HG03064 (cell line): Measurements from ENCODE around the gene GTF2B.
"Not testable (repeated sequence)": the region's sequence is repeated elsewhere in the genome, so short reads cannot be mapped to it uniquely, and the experiment has no call there.

Experiments
- ATAC-seq: cut with Tn5 transposase; IDR thresholded peaks from one replicate; pipeline ENCODE4 v1.9.1; 2021; ENCODE audit warnings: low read depth; ENCODE audit not compliant: unreplicated experiment

GTF2B gene

DNA sequence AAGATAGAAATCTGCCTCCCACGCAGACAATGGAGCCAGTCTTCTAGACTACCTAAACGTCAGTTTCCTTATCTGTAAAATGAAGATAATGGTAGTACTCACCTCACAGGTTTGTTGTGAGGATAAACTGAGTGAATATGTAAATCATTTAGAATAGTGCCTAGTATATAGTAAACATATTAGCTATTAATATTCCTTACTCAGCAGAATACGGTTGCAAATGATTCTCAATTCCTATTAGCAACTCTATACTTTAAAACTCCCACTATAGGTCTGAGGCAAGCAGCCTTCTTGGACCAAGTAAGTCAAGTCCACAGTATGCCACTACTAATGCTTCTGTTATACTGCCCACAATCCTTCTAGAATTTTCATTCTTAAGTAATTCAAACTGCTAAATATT is 5.4 kb downstream of the GTF2B start:
- ATAC-seq: no peak

GRCh38 chr1:88883156-88883555 is 8.2 kb downstream of the GTF2B start:
- no peak for ATAC-seq

DNA sequence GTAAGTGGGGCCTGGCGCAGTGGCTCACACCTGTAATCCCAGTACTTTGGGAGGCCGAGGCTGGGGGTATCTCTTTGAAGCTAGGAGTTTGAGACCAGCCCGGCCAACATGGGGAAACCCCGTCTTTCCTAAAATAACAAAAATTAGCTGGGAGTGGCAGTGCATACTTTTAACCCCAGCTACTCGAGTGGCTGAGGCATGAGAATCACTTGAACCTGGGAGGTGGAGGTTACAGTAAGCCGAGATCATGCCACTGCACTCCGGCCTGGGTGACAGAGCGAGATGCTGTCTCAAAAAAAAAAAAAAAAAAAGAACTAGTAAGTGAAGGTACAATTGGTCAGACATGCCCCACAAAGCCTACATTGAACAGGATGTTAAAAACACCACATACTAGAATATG is 10.7 kb downstream of the GTF2B start:
- ATAC-seq: not testable (repeated sequence)

DNA sequence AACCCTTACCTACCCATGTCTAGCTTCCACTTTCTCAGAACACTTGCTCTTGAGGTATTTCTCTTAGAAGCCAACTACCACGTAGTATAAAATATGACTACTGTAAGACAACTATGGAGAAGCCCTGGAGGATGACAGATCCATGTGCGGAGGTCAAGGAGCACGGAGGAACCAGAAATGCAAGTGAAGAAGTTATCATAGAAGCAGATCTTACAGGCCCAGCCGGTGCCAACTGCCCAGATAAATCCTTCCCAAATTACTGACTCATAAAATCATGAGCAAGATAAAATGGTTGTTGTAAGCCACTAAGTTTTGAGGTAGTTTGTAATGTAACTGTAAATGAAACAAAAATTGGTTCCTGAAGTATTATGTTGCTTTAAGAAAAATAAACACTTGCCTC is 12.6 kb downstream of the GTF2B start:
- no peak for ATAC-seq

DNA sequence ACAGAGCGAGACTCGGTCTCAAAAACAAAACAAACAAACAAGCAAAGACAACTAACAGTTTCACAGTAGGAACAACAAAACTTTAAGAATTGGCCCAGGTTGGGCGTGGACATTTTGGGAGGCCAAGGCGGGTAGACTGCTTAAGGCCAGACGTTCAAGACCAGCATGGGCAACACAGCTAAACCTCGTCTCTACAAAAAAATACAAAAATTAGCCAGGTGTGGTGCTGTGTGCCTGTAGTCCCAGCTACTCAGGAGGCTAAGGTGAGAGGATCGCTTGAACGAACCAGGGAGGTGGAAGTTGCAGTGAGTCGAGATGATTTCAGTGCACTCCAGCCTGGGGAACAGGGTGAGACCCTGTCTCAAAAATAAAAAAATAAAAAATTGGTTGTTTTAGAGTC is 13.5 kb downstream of the GTF2B start:
- ATAC-seq: no peak

DNA sequence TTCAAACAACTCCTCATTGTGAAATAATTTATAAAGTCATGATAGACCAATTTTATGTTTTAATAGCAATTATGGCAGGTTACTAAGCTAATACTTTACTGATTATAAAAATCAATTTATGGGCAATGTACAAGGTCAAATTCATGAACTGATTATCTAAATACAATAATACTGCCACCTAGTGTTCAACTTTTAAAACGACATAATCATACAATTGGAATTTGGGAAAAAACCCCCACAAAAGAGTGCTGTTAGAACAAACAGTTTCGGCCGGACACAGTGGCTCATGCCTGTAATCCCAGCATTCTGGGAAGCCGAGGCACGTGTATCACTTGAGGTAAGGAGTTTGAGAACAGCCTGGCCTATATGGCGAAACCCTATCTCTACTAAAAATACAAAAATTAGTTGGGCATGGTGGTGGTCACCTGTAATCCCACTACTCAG is 14.0 kb downstream of the GTF2B start:
- no peak for ATAC-seq

DNA sequence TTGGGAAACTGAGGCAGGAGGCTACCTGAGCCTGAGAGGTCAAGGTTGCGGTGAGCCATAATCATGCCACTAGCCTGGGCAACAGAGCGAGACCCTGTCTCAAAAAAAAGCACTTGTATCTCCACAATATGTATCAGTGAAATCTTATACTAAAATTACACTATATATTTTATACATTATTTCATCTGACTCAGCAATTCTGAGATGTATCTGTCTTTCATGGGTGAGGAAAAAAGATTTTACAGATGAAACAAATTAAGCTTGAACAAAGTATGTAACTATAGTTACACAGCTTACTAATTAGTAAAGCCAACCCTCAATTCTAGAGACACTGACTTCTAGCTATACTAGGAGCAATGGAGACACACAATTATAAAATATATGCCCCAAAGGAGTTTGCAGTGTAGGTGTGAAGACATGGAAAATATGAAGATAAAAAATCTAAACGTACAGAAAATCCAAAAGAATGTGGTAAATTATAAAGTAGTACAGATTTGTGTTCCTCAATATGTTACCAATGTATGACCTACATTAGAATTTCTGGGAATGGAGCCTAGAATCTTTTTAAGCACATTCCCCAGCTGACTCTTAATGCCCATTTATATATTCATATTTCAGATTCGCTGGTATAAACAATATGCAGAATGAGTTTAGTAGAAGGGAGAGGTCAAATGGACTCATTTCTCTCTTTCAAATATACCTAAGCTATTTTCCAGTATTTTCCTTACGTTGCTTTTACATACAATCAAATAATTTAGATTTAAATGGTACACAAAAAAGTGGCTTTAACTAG is 14.6 kb downstream of the GTF2B start:
- ATAC-seq: no peak

DNA sequence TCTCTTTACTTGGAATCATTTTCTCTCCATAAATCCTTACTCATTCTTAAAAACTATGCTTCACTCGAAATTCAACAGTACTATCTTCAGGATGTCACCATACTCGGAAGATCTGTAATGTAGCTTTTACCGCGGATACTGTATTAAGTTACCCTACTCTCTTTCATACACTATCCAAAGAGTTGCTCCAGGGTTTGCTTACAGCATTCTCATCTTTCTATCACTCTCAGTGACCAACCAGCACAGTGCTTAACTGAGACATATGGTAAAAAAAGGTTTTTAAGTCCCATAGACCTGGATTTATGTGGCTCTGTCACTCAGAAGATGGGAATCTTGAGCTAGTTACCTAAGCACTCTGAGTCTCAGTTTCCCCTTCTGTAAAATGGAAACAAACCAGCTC is 15.8 kb downstream of the GTF2B start:
- ATAC-seq: no peak

DNA sequence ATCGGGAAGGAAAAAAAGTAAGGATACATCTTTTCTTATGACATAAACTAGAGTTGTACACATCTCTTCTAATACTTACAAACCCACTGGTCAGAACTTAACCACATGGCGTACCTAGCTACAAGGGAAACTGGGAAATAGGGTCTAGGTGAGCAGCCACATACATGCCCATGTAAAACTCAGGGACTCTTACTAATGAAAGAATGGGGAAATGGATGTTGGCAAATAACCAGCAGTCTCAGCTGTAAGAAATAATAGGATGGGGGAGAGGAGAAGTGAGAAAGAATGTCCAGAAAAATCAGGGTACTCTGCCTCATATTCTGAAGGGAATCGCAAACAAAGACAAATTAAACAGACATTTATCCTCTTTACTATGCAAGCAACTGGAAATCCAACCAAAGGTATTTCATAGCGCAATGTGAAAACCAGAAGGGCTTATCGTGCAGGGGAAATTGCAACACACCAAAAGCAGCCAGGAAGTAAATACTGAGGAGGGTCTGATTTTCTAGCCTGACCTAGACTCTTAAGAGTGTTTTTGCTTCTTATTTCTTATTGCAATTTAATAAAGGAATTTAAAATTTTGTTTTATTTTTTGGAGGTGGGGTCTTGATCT is 17.5 kb downstream of the GTF2B start:
- ATAC-seq: no peak

GRCh38 chr1:88869644-88870043 is 21.7 kb downstream of the GTF2B start:
- not testable (repeated sequence) for ATAC-seq

DNA sequence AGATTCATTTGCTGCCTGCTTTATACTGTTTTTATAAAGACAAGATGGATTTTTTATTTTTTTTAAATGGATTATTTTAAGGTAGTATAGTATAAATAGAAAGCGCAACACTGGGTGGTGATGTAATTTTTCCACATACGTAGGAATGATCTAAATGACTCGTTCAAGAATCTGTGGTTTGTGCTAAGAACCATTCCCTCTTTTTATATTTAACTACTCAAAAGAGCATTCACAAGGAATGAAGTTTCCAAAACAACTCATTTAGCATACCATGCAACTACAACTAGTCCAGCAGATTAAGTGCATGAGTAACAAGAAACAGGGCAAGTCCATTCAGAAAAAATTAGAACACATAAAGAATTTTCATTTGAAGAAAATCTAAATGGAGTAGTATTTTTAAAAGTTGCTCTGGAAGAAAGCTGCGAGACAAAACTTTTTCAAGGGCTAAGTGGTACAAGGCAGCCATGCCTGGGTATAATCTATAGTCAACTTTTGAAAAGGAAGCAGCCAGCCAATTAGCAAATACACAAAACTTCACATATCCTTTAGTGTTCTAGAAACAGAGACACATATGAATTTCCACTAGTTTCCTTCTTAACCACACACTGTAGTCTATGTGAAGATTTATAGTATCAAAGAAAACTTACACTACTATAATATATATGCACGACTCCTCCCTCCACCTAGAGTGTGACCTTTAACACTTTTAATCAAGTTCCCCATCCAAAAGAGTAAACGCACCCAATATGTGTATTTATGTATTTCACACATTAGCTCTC is 23.4 kb downstream of the GTF2B start:
- ATAC-seq: no peak

GRCh38 chr1:88851303-88852063 is 39.9 kb downstream of the GTF2B start:
- no peak for ATAC-seq

- no peak for ATAC-seq
Measured at GRCh38 chr1:88847643-88848042, 43.7 kb downstream of the GTF2B start.

- ATAC-seq: no peak
Measured at GRCh38 chr1:88825721-88826120, 65.6 kb downstream of the GTF2B start.

DNA sequence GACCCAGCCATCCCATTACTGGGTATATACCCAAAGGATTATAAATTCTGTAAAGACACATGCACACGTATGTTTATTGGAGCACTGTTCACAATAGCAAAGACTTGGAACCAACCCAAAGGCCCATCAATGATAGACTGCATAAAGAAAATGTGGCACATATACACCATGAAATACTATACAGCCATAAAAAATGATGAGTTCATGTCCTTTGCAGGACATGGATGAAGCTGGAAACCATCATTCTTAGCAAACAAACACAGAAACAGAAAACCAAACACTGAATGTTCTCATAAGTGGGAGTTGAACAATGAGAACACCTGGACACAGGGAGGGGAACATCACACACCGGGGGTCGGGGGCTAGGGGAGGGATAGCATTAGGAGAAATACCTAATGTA is 71.7 kb downstream of the GTF2B start:
- not testable (repeated sequence) for ATAC-seq

- no peak for ATAC-seq
Measured at GRCh38 chr1:88813471-88813870, 77.9 kb downstream of the GTF2B start.

GRCh38 chr1:88812366-88812765 is 79.0 kb downstream of the GTF2B start:
- no peak for ATAC-seq

GRCh38 chr1:88803444-88803843 is 87.9 kb downstream of the GTF2B start:
- no peak for ATAC-seq

DNA sequence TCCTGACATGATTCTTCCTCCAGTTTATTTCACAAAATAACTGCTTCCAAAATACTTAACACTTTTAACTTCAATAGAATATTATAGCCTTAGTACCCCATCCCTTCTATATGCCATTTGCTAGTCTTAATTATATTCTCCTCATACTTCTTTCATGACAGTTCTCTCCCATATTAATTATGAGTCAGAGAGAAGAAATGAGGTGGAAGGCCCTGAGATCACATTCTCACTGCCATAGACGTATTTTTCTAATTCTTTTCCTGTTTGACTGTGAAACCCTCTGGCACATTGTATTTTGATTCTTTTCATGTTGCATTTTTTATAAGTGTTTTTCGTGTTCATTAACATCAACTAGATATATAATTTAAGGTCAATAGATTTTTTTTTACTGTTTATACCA is 88.4 kb downstream of the GTF2B start:
- no peak for ATAC-seq
